Large intestine (tissue), 3 donors: Measurements from ENCODE around the gene BCL2. TPM values are rescaled to one million over a fixed set of nuclear protein-coding genes. Genes with fewer than 3 reads are reported as not detected.

Experiments used
- DNase-seq, 2 donors: peaks; one replicate each; pipeline versions ENCODE4 v3.0.0 to v3.0.0-alpha.2; 2013
- H3K27ac ChIP-seq: one replicate; pipeline ENCODE4 v1.5.1; 2013; ENCODE audit warnings: low read length
- H3K27me3 ChIP-seq: 2 replicates; pipeline ENCODE4 v1.6.1; 2013; ENCODE audit warnings: low read length; ENCODE audit not compliant: control insufficient read depth, insufficient read depth
- H3K36me3 ChIP-seq: 2 replicates; pipeline ENCODE4 v1.6.1; 2013; ENCODE audit warnings: low read length; ENCODE audit not compliant: control insufficient read depth, insufficient read depth
- H3K4me1 ChIP-seq: one replicate; pipeline ENCODE4 v1.6.1; 2013; ENCODE audit warnings: low read length; ENCODE audit not compliant: control insufficient read depth, insufficient read depth
- H3K4me3 ChIP-seq: one replicate; pipeline ENCODE4 v1.5.1; 2013; ENCODE audit warnings: low read length
- H3K9me3 ChIP-seq: one replicate; pipeline ENCODE4 v1.6.1; 2013; ENCODE audit warnings: mild to moderate bottlenecking, low read depth, low read length, moderate library complexity; ENCODE audit not compliant: control insufficient read depth
- WGBS: methylation state at CpG from one replicate; pipeline ENCODE4 v1.1.5; 2013; ENCODE audit warnings: low lambda C conversion rate; ENCODE audit not compliant: insufficient coverage; 5-methylcytosine and 5-hydroxymethylcytosine counted together
- polyA plus RNA-seq: library from polyadenylated mRNA; unstranded; fragments of 120-200 nt; gene quantifications from one replicate; pipeline ENCODE4 v1.2.1, GENCODE V29; 2013

BCL2 gene
- polyA plus RNA-seq, 1 donor, result 8.8 TPM

- H3K4me1 ChIP-seq, result no peaks in the 10 kb centered on the region
- WGBS, result no CpG with 5 or more reads among the region's 5 CpGs
- no peak overlapping the region for H3K27ac ChIP-seq
- DNase-seq, result no peak
- no peaks in the 10 kb centered on the region for H3K9me3 ChIP-seq
- no peaks in the 10 kb centered on the region for H3K27me3 ChIP-seq
- no peaks in the 10 kb centered on the region for H3K36me3 ChIP-seq
- H3K4me3 ChIP-seq, result no peak overlapping the region
Observed at GRCh38 chr18:63168287-63168686, 151.3 kb downstream of the BCL2 start.

- DNase-seq, result no peak
- no peaks in the 10 kb centered on the region for H3K36me3 ChIP-seq
- H3K9me3 ChIP-seq, result no peaks in the 10 kb centered on the region
- no peak overlapping the region for H3K4me3 ChIP-seq
- WGBS, result no CpG with 5 or more reads among the region's 12 CpGs
- peaks cover 10% of the 10 kb centered on the region for H3K4me1 ChIP-seq
- no peak overlapping the region for H3K27ac ChIP-seq
- H3K27me3 ChIP-seq, result no peaks in the 10 kb centered on the region
Observed at GRCh38 chr18:63166142-63166541, 153.4 kb downstream of the BCL2 start.

DNA sequence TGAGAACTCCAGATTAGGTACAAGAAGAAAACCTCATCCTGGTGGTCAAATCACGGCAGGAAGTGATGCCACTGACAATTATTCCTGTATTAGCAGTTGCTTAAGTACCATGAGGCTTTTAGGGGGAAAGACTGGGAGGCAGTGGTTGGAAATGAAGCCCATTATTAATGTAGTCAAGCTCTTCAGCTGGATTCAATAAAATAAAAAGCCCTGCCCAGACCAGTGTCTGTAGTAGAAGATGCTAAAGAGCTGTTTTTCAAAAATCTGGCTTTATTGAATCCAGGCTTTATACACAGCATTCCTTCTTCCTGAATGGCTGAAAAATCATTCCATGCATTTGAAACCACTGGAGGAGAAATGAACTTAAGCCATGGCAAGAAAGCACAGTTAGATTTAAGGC lies 155.2 kb downstream of the BCL2 start:
- no peak for DNase-seq
- Histone ChIP-seq H3K36me3 (no peaks in the 10 kb centered on the region), H3K4me1 (peaks cover 13% of the 10 kb centered on the region), H3K27me3 (no peaks in the 10 kb centered on the region), H3K4me3 (no peak overlapping the region), H3K27ac (no peak overlapping the region), H3K9me3 (no peaks in the 10 kb centered on the region)
- WGBS, result no CpG with 5 or more reads among the region's 1 CpG

GRCh38 chr18:63162271-63163014 lies 157.1 kb downstream of the BCL2 start:
- H3K4me3 ChIP-seq, result no peak overlapping the region
- no peaks in the 10 kb centered on the region for H3K36me3 ChIP-seq
- H3K27me3 ChIP-seq, result no peaks in the 10 kb centered on the region
- 100% methylated on average over 1 of the region's 7 CpGs for WGBS
- peak overlapping the region; percentile 48 for H3K27ac ChIP-seq
- DNase-seq, result no peak
- H3K9me3 ChIP-seq, result no peaks in the 10 kb centered on the region
- H3K4me1 ChIP-seq, result peaks cover 21% of the 10 kb centered on the region

GRCh38 chr18:63161761-63162195 lies 157.8 kb downstream of the BCL2 start:
- no peaks in the 10 kb centered on the region for H3K27me3 ChIP-seq
- peaks cover 27% of the 10 kb centered on the region for H3K4me1 ChIP-seq
- H3K9me3 ChIP-seq, result no peaks in the 10 kb centered on the region
- DNase-seq, result peak; percentile 88 to 94
- H3K36me3 ChIP-seq, result no peaks in the 10 kb centered on the region
- H3K27ac ChIP-seq, result peak overlapping the region; percentile 83
- WGBS, result no CpG with 5 or more reads among the region's 7 CpGs
- no peak overlapping the region for H3K4me3 ChIP-seq

- Histone ChIP-seq H3K27me3 (no peaks in the 10 kb centered on the region), H3K4me3 (no peak overlapping the region), H3K4me1 (peaks cover 33% of the 10 kb centered on the region), H3K9me3 (no peaks in the 10 kb centered on the region), H3K27ac (peak overlapping the region; percentile 83), H3K36me3 (no peaks in the 10 kb centered on the region)
- WGBS, result no CpG with 5 or more reads among the region's 7 CpGs
- no peak for DNase-seq
Observed at GRCh38 chr18:63161032-63161760, 158.4 kb downstream of the BCL2 start.

DNA sequence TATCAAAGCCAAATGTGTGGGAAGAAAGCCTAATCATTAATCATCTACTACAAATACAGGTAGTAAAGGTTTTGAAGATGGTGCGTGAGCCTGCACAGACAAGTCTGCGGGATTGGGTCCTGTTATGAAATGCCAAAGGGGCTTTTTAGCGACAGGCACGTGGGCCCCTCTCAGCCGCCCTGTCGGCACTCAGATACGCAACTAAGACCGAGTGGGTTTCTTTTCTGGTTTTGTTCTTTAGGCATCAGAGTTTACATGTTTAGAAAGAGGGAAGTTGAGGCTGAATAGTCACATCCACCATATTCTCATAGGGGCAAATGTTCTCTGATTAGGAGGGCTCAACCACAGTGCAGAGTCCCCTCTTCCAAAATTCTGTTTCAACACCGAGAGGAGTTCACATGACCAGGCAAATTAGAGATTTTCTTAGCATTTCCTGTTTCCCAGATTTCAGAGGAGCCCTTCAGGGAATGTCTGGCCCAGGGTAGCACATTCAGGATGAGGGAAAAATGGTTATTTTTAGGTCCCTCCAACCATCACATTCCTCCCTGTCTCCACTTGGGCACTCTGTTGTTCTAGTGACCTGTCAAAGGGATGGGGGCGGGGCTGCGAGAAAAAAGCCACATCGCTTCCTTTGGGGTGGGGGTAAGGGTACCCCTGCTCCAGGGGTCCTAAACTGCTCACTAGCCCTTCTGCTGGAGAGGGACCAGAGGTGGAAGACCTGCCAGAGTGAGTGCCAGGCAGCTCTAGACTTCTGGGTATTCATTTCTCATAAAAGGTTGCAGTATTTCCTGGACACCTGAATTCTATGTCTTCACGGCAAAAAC lies 159.2 kb downstream of the BCL2 start:
- no peak for DNase-seq
- Histone ChIP-seq H3K4me3 (no peak overlapping the region), H3K4me1 (peaks cover 41% of the 10 kb centered on the region), H3K27me3 (no peaks in the 10 kb centered on the region), H3K9me3 (no peaks in the 10 kb centered on the region), H3K27ac (no peak overlapping the region), H3K36me3 (no peaks in the 10 kb centered on the region)
- 100% methylated on average over 2 of the region's 13 CpGs for WGBS

GRCh38 chr18:63159590-63159989 lies 160.0 kb downstream of the BCL2 start:
- Histone ChIP-seq H3K27me3 (no peaks in the 10 kb centered on the region), H3K4me3 (no peak overlapping the region), H3K36me3 (no peaks in the 10 kb centered on the region), H3K4me1 (peaks cover 46% of the 10 kb centered on the region), H3K27ac (no peak overlapping the region), H3K9me3 (no peaks in the 10 kb centered on the region)
- WGBS, result 100% methylated on average over 1 of the region's 9 CpGs
- DNase-seq, result no peak

GRCh38 chr18:63158676-63159291 lies 160.8 kb downstream of the BCL2 start:
- no peaks in the 10 kb centered on the region for H3K27me3 ChIP-seq
- H3K36me3 ChIP-seq, result no peaks in the 10 kb centered on the region
- peaks cover 46% of the 10 kb centered on the region for H3K4me1 ChIP-seq
- no peak overlapping the region for H3K27ac ChIP-seq
- H3K4me3 ChIP-seq, result no peak overlapping the region
- H3K9me3 ChIP-seq, result no peaks in the 10 kb centered on the region
- 100% methylated on average over 3 of the region's 6 CpGs for WGBS
- no peak for DNase-seq
